ENCODE measurements around the gene KMT5B.

- TF ChIP-seq CTCF (conservative IDR thresholded peaks at IDR 0.05 in 1 of 2, IDR thresholded peaks at IDR 0.05 in 1 of 2; ENCODE audit: low read depth in 1 of 2, low read length in 2 of 2) = no peak
- no peak for TF ChIP-seq EZH2 (IDR thresholded peaks at IDR 0.05; ENCODE audit: low read length, missing control alignments)
These were observed 20.1 kb downstream of the KMT5B start for GRCh38 chr11:68193018-68193417.

Measured in fibroblast of lung (primary cell).